Activated CD4-positive, CD25-positive, alpha-beta regulatory T cell treated with anti-CD3 and anti-CD28 coated beads, Interleukin-2, amount 50 U/mL, for 72 hours (primary cell): Measurements from ENCODE around the gene RCAN2.
"Not testable (repeated sequence)": the region's sequence is repeated elsewhere in the genome, so short reads cannot be mapped to it uniquely, and the experiment has no call there.

Experiments
- DNase-seq: peaks from one replicate; pipeline ENCODE4 v3.0.0; 2021

Gene RCAN2

GRCh38 chr6:46438245-46438644 is 53.0 kb downstream of the RCAN2 start:
- DNase-seq, result no peak

GRCh38 chr6:46437671-46438221 is 53.5 kb downstream of the RCAN2 start:
- DNase-seq, result no peak

- DNase-seq, result no peak
Observed at GRCh38 chr6:46422619-46423018, 68.6 kb downstream of the RCAN2 start.

GRCh38 chr6:46421939-46422338 is 69.3 kb downstream of the RCAN2 start:
- DNase-seq, result no peak

GRCh38 chr6:46420921-46421638 is 70.2 kb downstream of the RCAN2 start:
- DNase-seq, result no peak

DNA sequence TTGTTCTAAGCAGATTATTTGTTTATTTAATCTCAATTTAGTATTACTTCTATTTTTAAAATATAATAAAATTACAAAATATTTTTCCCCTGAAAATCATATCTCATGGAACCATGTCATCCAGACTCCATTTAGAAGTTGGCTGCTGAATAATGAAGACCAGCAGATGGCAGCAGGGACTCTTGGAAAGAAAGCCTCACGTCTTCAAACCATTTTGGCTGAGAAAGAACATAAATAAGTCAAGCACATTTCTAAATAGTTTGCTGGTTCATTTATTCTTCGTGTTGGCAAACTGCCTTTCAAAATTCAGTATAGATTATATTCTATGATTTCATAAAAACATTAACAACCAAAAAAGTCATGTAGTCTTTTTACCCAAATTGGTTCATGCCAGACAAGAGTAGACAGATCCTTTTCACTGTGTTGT is 71.7 kb downstream of the RCAN2 start:
- no peak for DNase-seq

DNA sequence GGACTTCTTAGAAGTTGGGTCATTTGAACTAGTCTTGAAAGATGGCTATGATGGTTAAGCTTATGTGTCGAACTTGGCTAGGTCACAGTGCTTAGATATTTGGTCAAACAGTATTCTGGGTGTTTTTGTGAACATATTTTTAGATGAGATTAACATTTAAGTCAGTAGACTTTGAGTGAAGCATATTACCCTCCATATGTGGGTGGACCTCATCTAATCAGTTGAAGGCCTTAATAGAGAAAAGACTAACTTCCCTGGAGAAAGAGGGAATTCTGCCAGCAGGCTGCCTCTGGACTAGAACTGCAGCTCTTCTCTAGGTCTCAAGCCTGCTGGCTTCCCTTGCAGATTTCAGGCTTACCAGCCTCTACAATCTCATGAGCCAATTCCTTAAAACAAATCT is 76.9 kb downstream of the RCAN2 start:
- DNase-seq, result no peak

GRCh38 chr6:46412662-46413061 is 78.6 kb downstream of the RCAN2 start:
- DNase-seq, result no peak

DNA sequence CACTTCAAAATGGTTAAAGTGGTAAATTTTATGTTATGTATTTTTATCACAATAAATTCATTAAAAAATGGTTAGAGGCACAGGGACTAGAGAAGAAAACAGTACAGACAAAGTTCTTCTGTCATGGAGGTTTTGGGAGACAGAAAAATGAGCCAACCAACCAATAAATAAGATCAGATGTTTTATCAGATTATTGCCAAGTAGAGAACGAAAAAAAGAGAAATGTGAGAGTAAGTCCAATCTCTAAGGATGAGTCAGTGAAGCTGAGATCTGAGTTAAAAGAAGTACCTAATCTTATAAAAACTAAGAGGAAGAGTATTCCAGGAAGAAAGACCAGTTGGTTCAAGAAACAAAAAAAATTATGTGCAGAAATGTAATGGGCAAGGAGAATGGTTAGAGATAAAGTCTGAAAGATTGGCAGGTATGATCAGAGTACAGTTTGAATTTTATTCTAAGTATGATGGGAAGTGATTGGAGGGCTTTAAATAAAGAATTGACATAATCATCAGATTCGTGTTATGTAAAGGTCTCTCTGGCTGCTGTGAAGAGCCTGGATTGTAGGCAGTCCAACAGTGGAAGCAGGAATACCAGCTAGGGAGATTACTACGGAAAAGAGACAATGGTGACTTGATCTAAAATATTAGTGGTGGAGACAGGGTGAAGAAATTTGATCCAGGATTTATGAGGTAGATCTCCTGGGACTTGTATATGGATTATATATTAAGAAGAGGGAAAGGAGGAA is 79.6 kb downstream of the RCAN2 start:
- no peak for DNase-seq

DNA sequence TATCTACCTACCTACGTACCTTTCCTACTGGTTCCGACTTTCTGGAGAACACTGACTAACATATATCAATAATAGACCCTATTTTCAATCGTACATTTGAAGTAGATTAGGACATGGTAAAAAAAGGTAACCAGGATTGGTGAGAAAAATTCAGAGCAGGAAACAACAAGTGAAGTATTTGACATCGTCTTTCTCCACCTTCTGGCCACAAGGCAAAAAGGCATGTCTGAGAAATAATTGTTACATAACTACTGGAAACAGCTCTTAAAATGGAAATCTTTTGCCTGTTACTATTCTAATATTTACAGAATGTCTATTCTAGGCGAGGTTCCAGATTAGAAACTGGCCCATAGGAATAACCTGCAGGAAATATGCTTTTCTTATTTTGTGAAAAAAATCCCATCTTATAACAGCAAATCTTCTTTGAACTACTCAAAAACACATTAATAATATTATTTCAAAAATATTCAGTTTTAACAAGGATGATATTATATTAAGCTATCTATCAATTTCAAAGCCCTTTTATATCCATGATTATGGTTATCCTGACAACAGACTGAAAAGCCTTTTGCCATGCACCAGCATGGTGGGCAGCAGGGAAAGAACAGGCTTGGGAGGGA is 80.8 kb downstream of the RCAN2 start:
- no peak for DNase-seq

DNA sequence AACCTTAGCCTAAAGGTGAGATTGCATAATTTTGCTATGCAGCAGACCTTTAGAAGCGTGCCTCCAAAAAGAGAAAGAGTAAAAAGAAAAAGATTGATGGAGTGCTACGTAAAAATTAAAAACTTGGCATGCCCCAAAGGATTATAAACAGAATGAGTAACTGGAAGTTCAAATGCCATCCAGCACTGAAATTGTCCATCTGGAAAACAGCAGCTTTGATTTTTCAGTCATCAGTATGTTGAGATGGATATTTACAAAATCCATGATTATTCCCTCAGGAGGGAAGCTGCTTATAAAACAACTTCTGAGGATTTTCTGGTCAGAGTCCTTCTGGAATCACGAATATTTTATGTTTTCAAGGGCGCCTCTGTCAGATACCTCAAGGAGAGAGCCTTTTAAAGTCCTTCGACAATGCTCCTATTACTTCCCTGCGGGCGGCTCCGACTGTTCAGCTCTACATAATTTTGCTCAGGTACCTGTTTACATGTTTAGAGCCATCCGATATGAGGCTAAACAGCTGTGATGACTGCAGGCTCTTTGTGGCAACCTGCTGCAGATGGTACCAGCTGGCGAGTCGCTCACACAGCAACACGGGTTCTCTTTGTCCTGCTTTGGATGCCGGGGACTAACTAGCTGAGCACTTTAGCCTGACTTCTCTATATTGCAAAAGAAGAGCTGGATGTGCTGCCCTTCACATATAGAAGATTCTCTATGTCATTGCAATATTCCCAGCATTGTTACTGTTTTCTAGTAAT is 83.3 kb downstream of the RCAN2 start:
- no peak for DNase-seq

DNA sequence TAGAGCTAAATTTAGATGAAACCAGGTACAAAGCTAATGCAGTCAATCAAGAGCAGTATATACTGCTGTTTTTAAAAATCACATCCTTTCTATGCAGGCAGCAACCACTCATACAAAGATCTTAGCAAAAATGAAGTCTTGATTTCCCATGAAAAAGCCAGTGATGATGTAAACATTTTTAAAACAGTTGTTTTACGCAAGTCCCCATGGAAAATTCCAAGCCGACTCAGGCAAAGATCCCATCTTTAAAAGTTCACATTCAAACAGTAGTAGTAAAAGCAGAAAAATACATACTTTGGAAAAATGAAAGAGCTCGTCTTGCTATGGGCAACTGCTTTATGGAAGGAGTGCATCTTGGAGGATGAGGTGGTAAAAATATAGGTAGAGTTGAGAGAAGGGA is 84.0 kb downstream of the RCAN2 start:
- DNase-seq, result no peak

- not testable (repeated sequence) for DNase-seq
Observed at GRCh38 chr6:46405620-46406180, 85.5 kb downstream of the RCAN2 start.

DNA sequence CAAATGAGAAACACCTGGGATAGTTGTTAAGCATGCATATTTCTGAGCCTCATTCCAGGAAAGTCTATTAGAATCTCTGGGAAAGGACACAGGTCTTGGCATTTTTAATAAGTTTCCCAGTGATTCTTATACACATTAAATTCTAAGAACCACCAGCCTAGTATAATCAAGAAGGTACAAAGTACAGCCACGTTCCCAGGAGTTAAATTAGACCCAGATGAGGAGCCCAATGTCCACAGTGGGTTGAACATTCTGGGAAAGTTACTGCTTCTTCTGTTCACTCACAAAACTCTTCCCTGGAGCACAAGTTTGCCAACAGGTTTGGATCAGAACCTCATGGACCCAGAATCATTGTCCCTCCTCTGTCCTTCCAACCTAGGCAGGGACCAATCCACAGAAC is 90.4 kb downstream of the RCAN2 start:
- no peak for DNase-seq

GRCh38 chr6:46395530-46395929 is 95.7 kb downstream of the RCAN2 start:
- no peak for DNase-seq

DNA sequence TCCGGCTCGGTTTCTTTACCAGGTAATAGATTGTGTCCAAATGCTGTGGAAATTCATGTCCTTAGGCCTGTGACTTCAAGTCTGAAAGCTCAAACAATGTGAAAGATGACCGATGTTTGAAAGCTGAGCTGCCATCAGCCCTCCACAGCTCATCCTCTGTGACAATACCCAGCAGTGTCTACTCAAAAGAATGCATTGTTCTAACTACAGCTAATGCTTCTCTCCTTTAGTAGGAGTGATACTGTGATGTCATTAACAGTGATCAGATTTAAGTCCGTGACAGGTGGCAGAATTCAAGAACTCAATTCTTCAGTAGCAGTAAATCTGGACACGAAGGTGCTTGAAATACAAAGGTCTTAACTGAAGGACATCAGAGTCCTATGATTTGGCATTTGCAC is 97.3 kb downstream of the RCAN2 start:
- DNase-seq, result no peak

GRCh38 chr6:46393161-46393939 is 97.9 kb downstream of the RCAN2 start:
- DNase-seq, result no peak

GRCh38 chr6:46392294-46392693 is 99.0 kb downstream of the RCAN2 start:
- DNase-seq, result no peak

- DNase-seq, result no peak
Observed at GRCh38 chr6:46390153-46390876, 100.9 kb downstream of the RCAN2 start.

- DNase-seq, result not testable (repeated sequence)
Observed at GRCh38 chr6:46387728-46388127, 103.5 kb downstream of the RCAN2 start.

- no peak for DNase-seq
Observed at GRCh38 chr6:46381579-46381978, 109.7 kb downstream of the RCAN2 start.
